Sigmoid colon (tissue), 7 donors: ENCODE measurements around the gene ACOT12. TPM values are rescaled to one million over a fixed set of nuclear protein-coding genes. Genes with fewer than 3 reads are reported as not detected.

Experiments
- DNase-seq: peaks from one replicate; pipeline ENCODE4 v3.0.0-alpha.2; 2019
- H3K27ac ChIP-seq, 4 donors: fragments of 200-600 bp; sonication (generic); one replicate each; pipeline ENCODE4 v1.5.1; 2016 to 2019; ENCODE audit warnings: mild to moderate bottlenecking in 1 of 4
- H3K27me3 ChIP-seq, 3 donors: fragments of 200-600 bp; sonication (generic); one replicate each; pipeline ENCODE4 v1.5.1; 2019; ENCODE audit warnings: mild to moderate bottlenecking in 1 of 3
- H3K36me3 ChIP-seq, 4 donors: fragments of 200-600 bp; sonication (generic); one replicate each; pipeline ENCODE4 v1.5.1; 2016 to 2019
- H3K4me1 ChIP-seq, 4 donors: fragments of 200-600 bp; sonication (generic); one replicate each; pipeline ENCODE4 v1.5.1; 2017 to 2019
- H3K4me3 ChIP-seq, 4 donors: fragments of 200-600 bp; sonication (generic); one replicate each; pipeline ENCODE4 v1.5.1; 2017 to 2019; ENCODE audit warnings: mild to moderate bottlenecking in 2 of 4, moderate library complexity in 1 of 4
- H3K9me3 ChIP-seq, 4 donors: fragments of 200-600 bp in 3 of 4; sonication (generic) in 3 of 4; one replicate each; pipeline versions ENCODE4 v1.5.1 to v1.6.1; 2013 to 2019
- EP300 ChIP-seq, 4 donors: sonication (generic); formaldehyde crosslinking; IDR thresholded peaks; one replicate each; pipeline ENCODE4 v1.6.1; 2017; ENCODE audit warnings: antibody characterized with exemption in 4 of 4
- POLR2A ChIP-seq, 2 donors: fragments of 450-650 bp; IDR thresholded peaks; one replicate each; pipeline ENCODE4 v1.6.1; 2016; ENCODE audit warnings: antibody characterized with exemption in 2 of 2, mild to moderate bottlenecking in 2 of 2, moderate library complexity in 2 of 2
- POLR2AphosphoS5 ChIP-seq, 4 donors: sonication (generic); formaldehyde crosslinking; IDR thresholded peaks; one replicate each; pipeline ENCODE4 v1.6.1; 2017; ENCODE audit warnings: antibody characterized with exemption in 4 of 4
- WGBS, 2 donors: extraction: QIAGEN DNeasy Blood & Tissue Kit; methylation state at CpG; one replicate each; pipeline ENCODE4 v1.1.7; 2013; 5-methylcytosine and 5-hydroxymethylcytosine counted together
- intact Hi-C: fragments of 100-400 bp; cut with DNase I; formaldehyde crosslinking; loops from one replicate; pipeline ENCODE4 v1.15.1; 2023
- polyA plus RNA-seq, 3 donors: library from polyadenylated mRNA; stranded (reverse); fragments of 200-250 nt; gene quantifications; one replicate each; pipeline ENCODE4 v1.2.3, GENCODE V29; 2013
- total RNA-seq, 4 donors: library from RNA; depleted of rRNA; stranded (reverse); fragments of >200 nt; gene quantifications; one replicate each; pipeline ENCODE4 v1.1.0, GENCODE V29; 2016
- TF ChIP-seq, protein P1 (sequence below), 4 experiments: fragments of 450-650 bp in 3 of 4; fragments of 200-600 bp in 1 of 4; IDR thresholded peaks; one replicate each; pipeline ENCODE4 v1.5.1; 2016 to 2019; ENCODE audit warnings: antibody characterized with exemption in 4 of 4, mild to moderate bottlenecking in 3 of 4, moderate library complexity in 2 of 4
- donor health status: healthy with polysubstance abuse.
- donor health status: Bipolar disorder and iron deficiency.
- donor health status: healthy.

The ACOT12 gene
- total and polyA plus RNA-seq, 7 donors, result 0.09 to 0.41 TPM; not detected in 5

- no peak overlapping the region for H3K4me3 ChIP-seq
- no peaks in the 10 kb centered on the region for H3K9me3 ChIP-seq
- intact Hi-C loops, result no loop called here
- TF ChIP-seq POLR2AphosphoS5 (IDR thresholded peaks at IDR 0.05), result no peak
- no peak for TF ChIP-seq POLR2A (IDR thresholded peaks at IDR 0.05)
- TF ChIP-seq, protein P1, sequence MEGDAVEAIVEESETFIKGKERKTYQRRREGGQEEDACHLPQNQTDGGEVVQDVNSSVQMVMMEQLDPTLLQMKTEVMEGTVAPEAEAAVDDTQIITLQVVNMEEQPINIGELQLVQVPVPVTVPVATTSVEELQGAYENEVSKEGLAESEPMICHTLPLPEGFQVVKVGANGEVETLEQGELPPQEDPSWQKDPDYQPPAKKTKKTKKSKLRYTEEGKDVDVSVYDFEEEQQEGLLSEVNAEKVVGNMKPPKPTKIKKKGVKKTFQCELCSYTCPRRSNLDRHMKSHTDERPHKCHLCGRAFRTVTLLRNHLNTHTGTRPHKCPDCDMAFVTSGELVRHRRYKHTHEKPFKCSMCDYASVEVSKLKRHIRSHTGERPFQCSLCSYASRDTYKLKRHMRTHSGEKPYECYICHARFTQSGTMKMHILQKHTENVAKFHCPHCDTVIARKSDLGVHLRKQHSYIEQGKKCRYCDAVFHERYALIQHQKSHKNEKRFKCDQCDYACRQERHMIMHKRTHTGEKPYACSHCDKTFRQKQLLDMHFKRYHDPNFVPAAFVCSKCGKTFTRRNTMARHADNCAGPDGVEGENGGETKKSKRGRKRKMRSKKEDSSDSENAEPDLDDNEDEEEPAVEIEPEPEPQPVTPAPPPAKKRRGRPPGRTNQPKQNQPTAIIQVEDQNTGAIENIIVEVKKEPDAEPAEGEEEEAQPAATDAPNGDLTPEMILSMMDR (IDR thresholded peaks at IDR 0.05), result no peak
- no peak for TF ChIP-seq EP300 (IDR thresholded peaks at IDR 0.05)
- H3K27me3 ChIP-seq, result peaks cover 0 to 5% (median 0%) of the 10 kb centered on the region in 3 donors
- no peaks in the 10 kb centered on the region for H3K36me3 ChIP-seq
- no peak overlapping the region for H3K27ac ChIP-seq
- WGBS, 2 donors, result 92 to 95% methylated on average over 2 of the region's 2 CpGs
- DNase-seq, result no peak
- no peaks in the 10 kb centered on the region for H3K4me1 ChIP-seq
Measured at GRCh38 chr5:81383867-81384266, 10.1 kb downstream of the ACOT12 start.

- TF ChIP-seq EP300 (IDR thresholded peaks at IDR 0.05), result no peak
- no peak for TF ChIP-seq POLR2A (IDR thresholded peaks at IDR 0.05)
- no peaks in the 10 kb centered on the region for H3K36me3 ChIP-seq
- no peaks in the 10 kb centered on the region for H3K9me3 ChIP-seq
- 93 to 98% methylated on average over 2 of the region's 2 CpGs for WGBS, 2 donors
- H3K4me1 ChIP-seq, result no peaks in the 10 kb centered on the region
- no peak for DNase-seq
- intact Hi-C loops, result no loop called here
- H3K27ac ChIP-seq, result no peak overlapping the region
- no peak overlapping the region for H3K4me3 ChIP-seq
- H3K27me3 ChIP-seq, result no peaks in the 10 kb centered on the region
Measured at GRCh38 chr5:81371354-81371876, 22.5 kb downstream of the ACOT12 start.

GRCh38 chr5:81370912-81371311 lies 23.0 kb downstream of the ACOT12 start:
- intact Hi-C loops, result no loop called here
- Histone ChIP-seq H3K27me3 (no peaks in the 10 kb centered on the region), H3K4me1 (no peaks in the 10 kb centered on the region), H3K27ac (no peak overlapping the region), H3K4me3 (no peak overlapping the region), H3K9me3 (no peaks in the 10 kb centered on the region), H3K36me3 (no peaks in the 10 kb centered on the region)
- no peak for DNase-seq
- TF ChIP-seq, protein P1 (IDR thresholded peaks at IDR 0.05), result no peak
- TF ChIP-seq EP300 (IDR thresholded peaks at IDR 0.05), result no peak
- TF ChIP-seq POLR2A (IDR thresholded peaks at IDR 0.05), result no peak
- no peak for TF ChIP-seq POLR2AphosphoS5 (IDR thresholded peaks at IDR 0.05)

- TF ChIP-seq POLR2A (IDR thresholded peaks at IDR 0.05) (no peak), POLR2AphosphoS5 (IDR thresholded peaks at IDR 0.05) (no peak), EP300 (IDR thresholded peaks at IDR 0.05) (no peak)
- TF ChIP-seq, protein P1 (IDR thresholded peaks at IDR 0.05), result no peak
- Histone ChIP-seq H3K9me3 (no peaks in the 10 kb centered on the region), H3K4me3 (no peak overlapping the region), H3K27ac (no peak overlapping the region), H3K4me1 (no peaks in the 10 kb centered on the region), H3K27me3 (no peaks in the 10 kb centered on the region), H3K36me3 (no peaks in the 10 kb centered on the region)
- DNase-seq, result no peak
- intact Hi-C loops, result no loop called here
- WGBS, 2 donors, result 93 to 96% methylated on average over 5 of the region's 5 CpGs
Measured at GRCh38 chr5:81365541-81365940, 28.4 kb downstream of the ACOT12 start.

GRCh38 chr5:81363093-81363871 lies 30.7 kb downstream of the ACOT12 start:
- H3K27me3 ChIP-seq, result no peaks in the 10 kb centered on the region
- intact Hi-C loops, result no loop called here
- WGBS, 2 donors, result 14 to 55% methylated on average over 4 of the region's 4 CpGs

More at GRCh38 chr5:81363093-81363871, 30.7 kb downstream of the ACOT12 start:
- Histone ChIP-seq H3K27ac (no peak overlapping the region), H3K4me3 (no peak overlapping the region), H3K36me3 (no peaks in the 10 kb centered on the region), H3K4me1 (no peaks in the 10 kb centered on the region), H3K9me3 (no peaks in the 10 kb centered on the region)
- no peak for DNase-seq
- TF ChIP-seq POLR2A (IDR thresholded peaks at IDR 0.05) (no peak), POLR2AphosphoS5 (IDR thresholded peaks at IDR 0.05) (no peak), EP300 (IDR thresholded peaks at IDR 0.05) (no peak)
- TF ChIP-seq, protein P1 (IDR thresholded peaks at IDR 0.05), result no peak
